B cell (primary cell): ENCODE measurements around the gene ARHGEF4. TPM values are rescaled to one million over a fixed set of nuclear protein-coding genes. Genes with fewer than 3 reads are reported as not detected.

ENCODE experiments used
- ATAC-seq: fragments of 200-7000 bp; cut with Tn5 transposase; one replicate; pipeline ENCODE4 v1.10.0; 2021; ENCODE audit warnings: low read depth, mild to moderate bottlenecking, moderate number of reproducible peaks, moderate library complexity
- CTCF ChIA-PET: fragments of 350-600 bp; sonication (Branson Sonifier 250); formaldehyde crosslinking; loops from one replicate; lab custom pipeline; 2021; ENCODE audit warnings: antibody characterized with exemption, inconsistent platforms; lab: Charles Lee
- POLR2A ChIA-PET: fragments of 350-600 bp; sonication (Branson Sonifier 250); formaldehyde crosslinking; loops from one replicate; lab custom pipeline; 2021; ENCODE audit warnings: antibody characterized with exemption; lab: Charles Lee
- DNase-seq: peaks from one replicate; pipeline ENCODE4 v3.0.0; 2013
- H2AFZ ChIP-seq: 2 replicates; pipeline ENCODE4 v1.6.1; 2012; ENCODE audit warnings: mild to moderate bottlenecking, low read depth, low read length; ENCODE audit not compliant: insufficient read depth, poor library complexity, severe bottlenecking
- H3K27ac ChIP-seq, 2 donors: 1 replicate in 1 of 2; 2 replicates in 1 of 2; pipeline ENCODE4 v1.5.1; 2012 to 2013; ENCODE audit warnings: low read length in 2 of 2, mild to moderate bottlenecking in 2 of 2, moderate library complexity in 1 of 2
- H3K27me3 ChIP-seq, 4 experiments: fragments of 200-600 bp in 1 of 4; sonication (generic) in 1 of 4; replicated peaks in 1 of 4; 1 replicate in 2 of 4; 2 replicates in 2 of 4; pipeline versions ENCODE4 v1.6.1 to v1.7.0; 2013 to 2016; ENCODE audit warnings: low read length in 3 of 4, mild to moderate bottlenecking in 2 of 4, mixed read lengths in 1 of 4, moderate library complexity in 1 of 4; ENCODE audit not compliant: insufficient read depth in 4 of 4, control insufficient read depth in 3 of 4; ENCODE audit errors: control extremely low read depth in 1 of 4
- H3K36me3 ChIP-seq, 2 experiments: replicated peaks in 1 of 2; 1 replicate in 1 of 2; 2 replicates in 1 of 2; pipeline versions ENCODE4 v1.6.1 to v1.7.1; 2013; ENCODE audit warnings: low read length in 1 of 2; ENCODE audit not compliant: insufficient read depth in 2 of 2, control insufficient read depth in 1 of 2; ENCODE audit errors: control extremely low read depth in 1 of 2, extremely low read depth in 1 of 2
- H3K4me1 ChIP-seq, 2 donors: fragments of 200-600 bp in 1 of 2; sonication (generic) in 1 of 2; 1 replicate in 1 of 2; 2 replicates in 1 of 2; pipeline versions ENCODE4 v1.5.1 to v1.6.1; 2013 to 2017; ENCODE audit warnings: low read length in 2 of 2; ENCODE audit not compliant: control insufficient read depth in 2 of 2, insufficient read depth in 2 of 2
- H3K4me2 ChIP-seq: replicated peaks from 2 replicates; pipeline ENCODE3; 2012; ENCODE audit warnings: mild to moderate bottlenecking, low read depth, low read length; ENCODE audit not compliant: poor library complexity, severe bottlenecking
- H3K4me3 ChIP-seq, 5 experiments: fragments of 200-600 bp in 1 of 5; sonication (generic) in 1 of 5; 1 replicate in 3 of 5; 2 replicates in 2 of 5; pipeline versions ENCODE4 v1.5.1 to v1.7.0; 2011 to 2016; ENCODE audit warnings: low read length in 4 of 5, mild to moderate bottlenecking in 4 of 5, low read depth in 2 of 5, control low read depth in 1 of 5, moderate library complexity in 1 of 5; ENCODE audit not compliant: insufficient read depth in 1 of 5; ENCODE audit errors: control extremely low read depth in 1 of 5, extremely low read depth in 1 of 5
- H3K79me2 ChIP-seq: fragments of 200-600 bp; sonication (generic); one replicate; pipeline ENCODE4 v1.6.0; 2016; ENCODE audit warnings: low read length; ENCODE audit not compliant: control insufficient read depth, insufficient read depth
- H3K9ac ChIP-seq: fragments of 200-600 bp; sonication (generic); 2 replicates; pipeline ENCODE4 v1.6.1; 2017; ENCODE audit warnings: mild to moderate bottlenecking, low read length, moderate library complexity
- H3K9me3 ChIP-seq, 3 donors: one replicate each; pipeline versions ENCODE4 v1.6.1 to v1.7.1; 2013; ENCODE audit warnings: low read length in 2 of 3; ENCODE audit not compliant: control insufficient read depth in 2 of 3, insufficient read depth in 1 of 3; ENCODE audit errors: control extremely low read depth in 1 of 3
- H4K20me1 ChIP-seq: 2 replicates; pipeline ENCODE4 v1.6.0; 2012; ENCODE audit warnings: mild to moderate bottlenecking, low read length; ENCODE audit not compliant: insufficient read depth, control insufficient read depth, poor library complexity, severe bottlenecking
- H3K27ac Mint-ChIP-seq: one replicate; pipeline ENCODE4 v1.8.0; 2021; ENCODE audit warnings: mixed read lengths
- H3K27me3 Mint-ChIP-seq: one replicate; pipeline ENCODE4 v1.8.0; 2021; ENCODE audit warnings: mixed read lengths
- H3K4me1 Mint-ChIP-seq: one replicate; pipeline ENCODE4 v1.8.0; 2021; ENCODE audit warnings: mixed read lengths
- H3K4me3 Mint-ChIP-seq: one replicate; pipeline ENCODE4 v1.8.0; 2021; ENCODE audit warnings: mixed read lengths
- H3K9me3 Mint-ChIP-seq: one replicate; pipeline ENCODE4 v1.8.0; 2022; ENCODE audit warnings: mixed read lengths; ENCODE audit not compliant: insufficient read depth
- EZH2 ChIP-seq: IDR thresholded peaks from 2 replicates; pipeline ENCODE4 v1.6.1; 2012; ENCODE audit warnings: borderline replicate concordance, low read depth, mild to moderate bottlenecking, moderate library complexity, low read length; ENCODE audit not compliant: insufficient read depth, poor library complexity, severe bottlenecking
- WGBS: methylation state at CpG from one replicate; pipeline ENCODE4 v1.1.5; 2013; ENCODE audit warnings: missing lambda C conversion rate; ENCODE audit not compliant: insufficient coverage; 5-methylcytosine and 5-hydroxymethylcytosine counted together
- intact Hi-C: fragments of 100-400 bp; cut with micrococcal nuclease; formaldehyde crosslinking; loops from one replicate; pipeline ENCODE4 v1.10.0; 2022
- polyA plus RNA-seq: library from polyadenylated mRNA; depleted of rRNA; stranded (reverse); fragments of >200 nt; gene quantifications from 2 replicates; pipeline ENCODE4 v1.2.3, GENCODE V29; 2012
- total RNA-seq, 2 donors: library from RNA; stranded (reverse); fragments of 120-200 nt in 1 of 2; gene quantifications; 1 replicate in 1 of 2; 2 replicates in 1 of 2; pipeline versions ENCODE4 v1.2.3 to v1.2.4, GENCODE V29; 2013 to 2022
- TF ChIP-seq, protein P1 (sequence below): fragments of 200-600 bp; IDR thresholded peaks from one replicate; pipeline ENCODE4 v1.8.0; 2022; ENCODE audit warnings: antibody characterized with exemption, mild to moderate bottlenecking

The ARHGEF4 gene
- total and polyA plus RNA-seq, 2 donors (not counting 1 experiment from before 2014, with no cell fraction given), result 2.1 TPM; not detected in 1

DNA sequence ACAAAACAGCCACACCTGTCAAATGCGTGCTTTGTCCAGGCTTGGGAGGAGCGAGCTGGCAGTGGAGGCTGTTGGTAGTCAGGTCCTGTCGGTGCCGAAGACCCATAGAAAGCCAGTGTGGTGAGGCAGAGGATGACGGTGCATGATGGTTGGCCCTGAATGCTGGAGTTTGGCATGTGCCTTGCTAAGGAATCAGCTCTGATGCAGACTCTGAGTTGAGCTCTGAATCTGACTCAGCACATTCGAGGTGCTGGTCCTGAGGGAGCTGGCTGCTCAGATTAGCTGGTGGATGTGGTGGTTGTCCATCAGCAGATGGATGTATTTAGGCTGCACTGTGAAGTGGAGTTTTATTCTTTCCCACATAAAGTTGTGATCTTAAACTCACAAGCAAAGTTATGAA lies 111.3 kb downstream of the ARHGEF4 start:
- ChIA-PET POLR2A (no interaction called here), CTCF (no interaction called here)
- H2AFZ ChIP-seq, result no peak overlapping the region
- Mint-ChIP-seq H3K4me3 (no peak overlapping the region), H3K27me3 (peaks cover 7% of the 10 kb centered on the region), H3K9me3 (peaks cover 10% of the 10 kb centered on the region), H3K27ac (no peak overlapping the region), H3K4me1 (no peaks in the 10 kb centered on the region)
- intact Hi-C loops, result no loop called here
- WGBS, result 90% methylated on average over 6 of the region's 6 CpGs
- TF ChIP-seq, protein P1, sequence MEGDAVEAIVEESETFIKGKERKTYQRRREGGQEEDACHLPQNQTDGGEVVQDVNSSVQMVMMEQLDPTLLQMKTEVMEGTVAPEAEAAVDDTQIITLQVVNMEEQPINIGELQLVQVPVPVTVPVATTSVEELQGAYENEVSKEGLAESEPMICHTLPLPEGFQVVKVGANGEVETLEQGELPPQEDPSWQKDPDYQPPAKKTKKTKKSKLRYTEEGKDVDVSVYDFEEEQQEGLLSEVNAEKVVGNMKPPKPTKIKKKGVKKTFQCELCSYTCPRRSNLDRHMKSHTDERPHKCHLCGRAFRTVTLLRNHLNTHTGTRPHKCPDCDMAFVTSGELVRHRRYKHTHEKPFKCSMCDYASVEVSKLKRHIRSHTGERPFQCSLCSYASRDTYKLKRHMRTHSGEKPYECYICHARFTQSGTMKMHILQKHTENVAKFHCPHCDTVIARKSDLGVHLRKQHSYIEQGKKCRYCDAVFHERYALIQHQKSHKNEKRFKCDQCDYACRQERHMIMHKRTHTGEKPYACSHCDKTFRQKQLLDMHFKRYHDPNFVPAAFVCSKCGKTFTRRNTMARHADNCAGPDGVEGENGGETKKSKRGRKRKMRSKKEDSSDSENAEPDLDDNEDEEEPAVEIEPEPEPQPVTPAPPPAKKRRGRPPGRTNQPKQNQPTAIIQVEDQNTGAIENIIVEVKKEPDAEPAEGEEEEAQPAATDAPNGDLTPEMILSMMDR, result no peak
- TF ChIP-seq EZH2, result no peak
- H3K4me2 ChIP-seq, result no peak overlapping the region
- H3K27ac ChIP-seq, result no peak overlapping the region
- H3K9me3 ChIP-seq, result peaks cover 2 to 21% (median 6%) of the 10 kb centered on the region in 3 donors
- no peak overlapping the region for H3K9ac ChIP-seq
- H3K27me3 ChIP-seq, result peaks cover 0 to 4% (median 0%) of the 10 kb centered on the region in 4 experiments
- H4K20me1 ChIP-seq, result no peaks in the 10 kb centered on the region
- DNase-seq (no peak), ATAC-seq (no peak)
- H3K4me1 ChIP-seq, result no peaks in the 10 kb centered on the region
- no peaks in the 10 kb centered on the region for H3K79me2 ChIP-seq
- H3K36me3 ChIP-seq, result no peaks in the 10 kb centered on the region
- no peak overlapping the region for H3K4me3 ChIP-seq

DNA sequence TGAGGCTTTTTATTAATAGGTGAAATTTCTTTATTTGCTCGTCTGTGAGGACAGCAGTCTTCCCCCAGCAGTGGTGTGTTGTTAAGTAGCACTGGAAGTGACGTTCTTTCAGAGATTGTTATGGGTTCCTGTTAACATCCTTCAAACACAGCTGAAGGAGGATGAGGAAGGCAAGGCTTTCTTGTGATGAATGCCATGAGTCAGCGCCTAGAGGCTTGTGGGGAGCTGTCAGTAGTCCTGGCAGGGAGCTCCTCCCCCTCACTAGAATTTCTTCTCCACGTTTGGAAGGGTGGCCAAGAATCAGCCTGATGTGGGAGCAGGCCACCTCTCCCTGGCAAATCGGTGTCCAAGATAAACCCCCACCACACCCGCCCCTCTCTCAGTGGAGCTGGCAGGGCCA lies 113.2 kb downstream of the ARHGEF4 start:
- H3K27ac ChIP-seq, result no peak overlapping the region
- CTCF ChIA-PET, result no interaction called here
- no peak overlapping the region for H3K4me3 ChIP-seq
- Mint-ChIP-seq H3K27ac (no peak overlapping the region), H3K4me3 (no peak overlapping the region), H3K27me3 (peaks cover 7% of the 10 kb centered on the region), H3K9me3 (peaks cover 11% of the 10 kb centered on the region), H3K4me1 (no peaks in the 10 kb centered on the region)
- no peaks in the 10 kb centered on the region for H3K4me1 ChIP-seq
- POLR2A ChIA-PET, result interaction anchor here (0.5 kb wide), 1 partner anchor 10 kb away, joined by 3 read pairs; no protein-coding TSS in a partner anchor
- H3K79me2 ChIP-seq, result no peaks in the 10 kb centered on the region
- no peak for TF ChIP-seq EZH2
- TF ChIP-seq, protein P1, result no peak
- H3K36me3 ChIP-seq, result no peaks in the 10 kb centered on the region
- no peak for DNase-seq
- WGBS, result 92% methylated on average over 2 of the region's 6 CpGs
- peaks cover 0 to 4% (median 0%) of the 10 kb centered on the region in 4 experiments for H3K27me3 ChIP-seq
- H3K9me3 ChIP-seq, result peaks cover under 1 to 9% (median 6%) of the 10 kb centered on the region in 3 donors
- no peaks in the 10 kb centered on the region for H4K20me1 ChIP-seq
- no peak overlapping the region for H2AFZ ChIP-seq
- ATAC-seq, result no peak
- H3K4me2 ChIP-seq, result no peak overlapping the region
- no peak overlapping the region for H3K9ac ChIP-seq
- intact Hi-C loops, result no loop called here
